GM23338 (cell line): Measurements from ENCODE around the gene PPP1CA. TPM values are rescaled to one million over a fixed set of nuclear protein-coding genes. Genes with fewer than 3 reads are reported as not detected.
A peak's percentile ranks its signal among the peaks of the same experiment; 100 is the strongest.

Source experiments
- ATAC-seq: fragments of 200-7000 bp; cut with Tn5 transposase; 3 replicates; pipeline ENCODE4 v1.9.1; 2020
- DNase-seq: peaks from one replicate; pipeline ENCODE4 v3.0.0-alpha.2; 2015; ENCODE audit warnings: low spot score
- H2AFZ ChIP-seq: fragments of 200-600 bp; sonication (generic); 2 replicates; pipeline ENCODE4 v1.8.0; 2016; ENCODE audit warnings: antibody characterized with exemption, mild to moderate bottlenecking, moderate library complexity
- H3F3A ChIP-seq: fragments of 200-600 bp; sonication (generic); replicated peaks from 2 replicates; pipeline ENCODE4 v1.8.0; 2017; ENCODE audit warnings: antibody characterized with exemption, mixed run types, low read depth
- H3K27ac ChIP-seq: fragments of 200-600 bp; sonication (generic); 2 replicates; pipeline ENCODE4 v1.6.1; 2016; ENCODE audit warnings: low read depth
- H3K27me3 ChIP-seq: fragments of 200-600 bp; sonication (generic); 2 replicates; pipeline ENCODE4 v1.8.0; 2016; ENCODE audit warnings: mild to moderate bottlenecking, mixed run types, moderate library complexity; ENCODE audit not compliant: insufficient read depth
- H3K36me3 ChIP-seq: fragments of 200-600 bp; sonication (generic); 2 replicates; pipeline ENCODE4 v1.8.0; 2016; ENCODE audit warnings: mild to moderate bottlenecking; ENCODE audit not compliant: insufficient read depth
- H3K4me1 ChIP-seq: fragments of 200-600 bp; sonication (generic); 2 replicates; pipeline ENCODE4 v1.8.0; 2016; ENCODE audit warnings: mild to moderate bottlenecking, moderate library complexity; ENCODE audit not compliant: insufficient read depth
- H3K4me2 ChIP-seq: fragments of 200-600 bp; sonication (generic); 2 replicates; pipeline ENCODE4 v1.7.1; 2017; ENCODE audit warnings: mixed run types
- H3K4me3 ChIP-seq: fragments of 200-600 bp; sonication (generic); 2 replicates; pipeline ENCODE4 v1.6.1; 2016; ENCODE audit warnings: mixed run types
- H3K79me2 ChIP-seq: fragments of 200-600 bp; sonication (generic); replicated peaks from 2 replicates; pipeline ENCODE4 v1.8.0; 2017; ENCODE audit warnings: mild to moderate bottlenecking; ENCODE audit not compliant: insufficient read depth
- H3K9me2 ChIP-seq: fragments of 200-600 bp; sonication (generic); 2 replicates; pipeline ENCODE4 v1.8.0; 2017; ENCODE audit not compliant: insufficient read depth
- H4K20me1 ChIP-seq: fragments of 200-600 bp; sonication (generic); replicated peaks from 2 replicates; pipeline ENCODE4 v1.8.0; 2017; ENCODE audit warnings: mild to moderate bottlenecking; ENCODE audit not compliant: insufficient read depth
- H3K27ac Mint-ChIP-seq: 2 replicates; pipeline ENCODE4 v1.8.0; 2020; ENCODE audit warnings: inconsistent platforms, mild to moderate bottlenecking, moderate library complexity, mixed read lengths
- H3K27me3 Mint-ChIP-seq: 3 replicates; pipeline ENCODE4 v1.8.0; 2022; ENCODE audit warnings: low read depth, mild to moderate bottlenecking, moderate library complexity, mixed read lengths, inconsistent platforms; ENCODE audit not compliant: insufficient read depth, poor library complexity
- H3K36me3 Mint-ChIP-seq: 3 replicates; pipeline ENCODE4 v1.8.0; 2021; ENCODE audit warnings: low read depth, mild to moderate bottlenecking, inconsistent platforms, moderate library complexity, mixed read lengths
- H3K4me1 Mint-ChIP-seq: 3 replicates; pipeline ENCODE4 v1.8.0; 2020; ENCODE audit warnings: mild to moderate bottlenecking, inconsistent platforms, mixed read lengths
- H3K4me3 Mint-ChIP-seq: 3 replicates; pipeline ENCODE4 v1.8.0; 2021; ENCODE audit warnings: moderate library complexity, mild to moderate bottlenecking, inconsistent platforms, mixed read lengths
- H3K9me3 Mint-ChIP-seq: 3 replicates; pipeline ENCODE4 v1.8.0; 2020; ENCODE audit warnings: moderate library complexity, mild to moderate bottlenecking, inconsistent platforms, mixed read lengths
- EZH2 ChIP-seq: fragments of 200-600 bp; sonication (generic); IDR thresholded peaks from one replicate; pipeline ENCODE4 v1.8.0; 2017; ENCODE audit warnings: antibody characterized with exemption, mild to moderate bottlenecking, low read depth; ENCODE audit not compliant: unreplicated experiment
- JUNB ChIP-seq: IDR thresholded peaks from one replicate; pipeline ENCODE4 v1.6.1; 2016; ENCODE audit warnings: antibody characterized with exemption; ENCODE audit not compliant: unreplicated experiment
- POLR2AphosphoS5 ChIP-seq: IDR thresholded peaks from 2 replicates; pipeline ENCODE4 v1.6.1; 2016; ENCODE audit warnings: antibody characterized with exemption, low read depth
- STAT1 ChIP-seq: IDR thresholded peaks from one replicate; pipeline ENCODE4 v1.6.1; 2016; ENCODE audit warnings: antibody characterized with exemption; ENCODE audit not compliant: unreplicated experiment
- ZNF331 ChIP-seq: fragments of 250-450 bp; sonication (Bioruptor Pico); IDR thresholded peaks from 2 replicates; pipeline ENCODE4 v1.5.0; 2020; ENCODE audit warnings: low read depth, mild to moderate bottlenecking, moderate library complexity
- polyA plus RNA-seq: library from polyadenylated mRNA; unstranded; fragments of >200 nt; fragmentation: Nextera tagmentation; extraction: Ambion mirVana; gene quantifications from 2 replicates; pipeline ENCODE4 v1.2.1, GENCODE V29; 2016
- total RNA-seq: library from RNA; depleted of rRNA; stranded (reverse); fragments of >200 nt; shearing (Covaris generic); gene quantifications from 2 replicates; pipeline ENCODE4 v1.2.3, GENCODE V29; 2014
- TF ChIP-seq, protein P1 (sequence below): IDR thresholded peaks from 2 replicates; pipeline ENCODE4 v1.6.1; 2016; ENCODE audit warnings: antibody characterized with exemption
- TF ChIP-seq, protein P2 (sequence below): IDR thresholded peaks from one replicate; pipeline ENCODE4 v1.6.1; 2018; ENCODE audit warnings: antibody characterized with exemption; ENCODE audit not compliant: unreplicated experiment
- TF ChIP-seq, protein P3 (sequence below), 2 experiments: fragments of 200-600 bp in 1 of 2; sonication (generic) in 1 of 2; conservative IDR thresholded peaks; 2 replicates each; pipeline versions ENCODE4 v1.5.1 to v1.6.1; 2016 to 2017; ENCODE audit warnings: antibody characterized with exemption in 2 of 2, low read depth in 2 of 2, mild to moderate bottlenecking in 2 of 2, moderate library complexity in 1 of 2

Gene PPP1CA
- total and polyA plus RNA-seq, 2 experiments from 2014 or later = 217 to 237 TPM

DNA sequence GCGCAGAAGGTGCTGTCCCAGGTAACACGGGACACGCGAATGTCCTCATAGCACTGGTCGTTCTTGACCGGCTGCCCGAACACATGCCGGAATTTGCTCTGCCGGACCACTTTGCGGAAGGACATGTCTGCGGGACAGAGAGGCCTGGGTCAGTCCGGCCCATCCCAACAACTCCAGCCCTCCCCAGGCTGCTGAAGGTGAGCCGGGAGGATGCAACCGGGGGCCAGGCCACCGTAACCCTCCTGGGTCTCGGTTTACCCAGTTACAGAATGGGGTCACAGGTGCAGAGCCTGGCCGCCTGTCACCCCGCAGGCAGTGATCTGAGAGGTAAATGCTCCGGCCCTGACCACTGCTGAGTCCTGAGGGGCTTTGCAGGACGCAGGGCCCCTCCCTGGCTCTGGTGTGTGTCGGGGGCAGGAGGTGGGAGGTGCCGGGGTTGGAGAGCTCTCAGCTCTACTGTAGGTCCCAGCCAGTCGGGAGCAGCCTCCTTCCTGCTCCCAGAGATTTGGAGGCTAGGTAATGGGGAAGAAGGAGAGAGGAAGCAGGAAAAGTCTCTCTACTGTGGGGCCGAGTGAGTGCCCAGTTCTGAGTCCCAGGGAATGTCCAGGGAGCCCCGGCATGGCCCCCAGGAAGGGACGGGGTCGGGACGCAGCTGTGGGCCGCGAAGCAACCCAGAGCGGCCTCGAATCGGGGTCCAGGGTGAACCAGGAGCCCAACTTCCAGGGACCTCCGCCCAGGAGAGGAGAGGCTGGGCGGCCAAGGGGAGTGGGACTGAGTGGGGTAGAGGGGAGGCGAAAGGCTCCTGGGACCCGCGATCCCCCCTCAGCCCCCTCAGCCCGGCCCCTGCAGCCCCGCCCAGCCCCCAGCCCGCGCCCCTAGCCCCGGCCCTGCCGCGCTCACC lies 41.1 kb upstream of the PPP1CA start:
- Mint-ChIP-seq H3K27me3 (peaks cover 21% of the 10 kb centered on the region), H3K4me1 (peaks cover 14% of the 10 kb centered on the region), H3K4me3 (peak overlapping the region; percentile 88), H3K36me3 (peaks cover 24% of the 10 kb centered on the region), H3K9me3 (no peaks in the 10 kb centered on the region), H3K27ac (peak overlapping the region; percentile 77)
- H3K27me3 ChIP-seq = no peaks in the 10 kb centered on the region
- peaks cover 8% of the 10 kb centered on the region; the same call in 1 of the 2 replicates for H3K4me1 ChIP-seq
- ATAC-seq (peak; percentile 22), DNase-seq (no peak)
- no peaks in the 10 kb centered on the region for H3K79me2 ChIP-seq
- H3F3A ChIP-seq = 0 out of 2 replicates have a peak, but pooled peaks cover 16% of the 10 kb centered on the region
- TF ChIP-seq POLR2AphosphoS5 (0 out of 2 replicates have a peak, but pooled peaks have one; percentile 4), STAT1 (no peak), JUNB (no peak), EZH2 (no peak), ZNF331 (no peak)
- TF ChIP-seq, protein P1, sequence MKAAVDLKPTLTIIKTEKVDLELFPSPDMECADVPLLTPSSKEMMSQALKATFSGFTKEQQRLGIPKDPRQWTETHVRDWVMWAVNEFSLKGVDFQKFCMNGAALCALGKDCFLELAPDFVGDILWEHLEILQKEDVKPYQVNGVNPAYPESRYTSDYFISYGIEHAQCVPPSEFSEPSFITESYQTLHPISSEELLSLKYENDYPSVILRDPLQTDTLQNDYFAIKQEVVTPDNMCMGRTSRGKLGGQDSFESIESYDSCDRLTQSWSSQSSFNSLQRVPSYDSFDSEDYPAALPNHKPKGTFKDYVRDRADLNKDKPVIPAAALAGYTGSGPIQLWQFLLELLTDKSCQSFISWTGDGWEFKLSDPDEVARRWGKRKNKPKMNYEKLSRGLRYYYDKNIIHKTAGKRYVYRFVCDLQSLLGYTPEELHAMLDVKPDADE = no peak
- TF ChIP-seq, protein P2, sequence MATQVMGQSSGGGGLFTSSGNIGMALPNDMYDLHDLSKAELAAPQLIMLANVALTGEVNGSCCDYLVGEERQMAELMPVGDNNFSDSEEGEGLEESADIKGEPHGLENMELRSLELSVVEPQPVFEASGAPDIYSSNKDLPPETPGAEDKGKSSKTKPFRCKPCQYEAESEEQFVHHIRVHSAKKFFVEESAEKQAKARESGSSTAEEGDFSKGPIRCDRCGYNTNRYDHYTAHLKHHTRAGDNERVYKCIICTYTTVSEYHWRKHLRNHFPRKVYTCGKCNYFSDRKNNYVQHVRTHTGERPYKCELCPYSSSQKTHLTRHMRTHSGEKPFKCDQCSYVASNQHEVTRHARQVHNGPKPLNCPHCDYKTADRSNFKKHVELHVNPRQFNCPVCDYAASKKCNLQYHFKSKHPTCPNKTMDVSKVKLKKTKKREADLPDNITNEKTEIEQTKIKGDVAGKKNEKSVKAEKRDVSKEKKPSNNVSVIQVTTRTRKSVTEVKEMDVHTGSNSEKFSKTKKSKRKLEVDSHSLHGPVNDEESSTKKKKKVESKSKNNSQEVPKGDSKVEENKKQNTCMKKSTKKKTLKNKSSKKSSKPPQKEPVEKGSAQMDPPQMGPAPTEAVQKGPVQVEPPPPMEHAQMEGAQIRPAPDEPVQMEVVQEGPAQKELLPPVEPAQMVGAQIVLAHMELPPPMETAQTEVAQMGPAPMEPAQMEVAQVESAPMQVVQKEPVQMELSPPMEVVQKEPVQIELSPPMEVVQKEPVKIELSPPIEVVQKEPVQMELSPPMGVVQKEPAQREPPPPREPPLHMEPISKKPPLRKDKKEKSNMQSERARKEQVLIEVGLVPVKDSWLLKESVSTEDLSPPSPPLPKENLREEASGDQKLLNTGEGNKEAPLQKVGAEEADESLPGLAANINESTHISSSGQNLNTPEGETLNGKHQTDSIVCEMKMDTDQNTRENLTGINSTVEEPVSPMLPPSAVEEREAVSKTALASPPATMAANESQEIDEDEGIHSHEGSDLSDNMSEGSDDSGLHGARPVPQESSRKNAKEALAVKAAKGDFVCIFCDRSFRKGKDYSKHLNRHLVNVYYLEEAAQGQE = no peak
- TF ChIP-seq, protein P3, sequence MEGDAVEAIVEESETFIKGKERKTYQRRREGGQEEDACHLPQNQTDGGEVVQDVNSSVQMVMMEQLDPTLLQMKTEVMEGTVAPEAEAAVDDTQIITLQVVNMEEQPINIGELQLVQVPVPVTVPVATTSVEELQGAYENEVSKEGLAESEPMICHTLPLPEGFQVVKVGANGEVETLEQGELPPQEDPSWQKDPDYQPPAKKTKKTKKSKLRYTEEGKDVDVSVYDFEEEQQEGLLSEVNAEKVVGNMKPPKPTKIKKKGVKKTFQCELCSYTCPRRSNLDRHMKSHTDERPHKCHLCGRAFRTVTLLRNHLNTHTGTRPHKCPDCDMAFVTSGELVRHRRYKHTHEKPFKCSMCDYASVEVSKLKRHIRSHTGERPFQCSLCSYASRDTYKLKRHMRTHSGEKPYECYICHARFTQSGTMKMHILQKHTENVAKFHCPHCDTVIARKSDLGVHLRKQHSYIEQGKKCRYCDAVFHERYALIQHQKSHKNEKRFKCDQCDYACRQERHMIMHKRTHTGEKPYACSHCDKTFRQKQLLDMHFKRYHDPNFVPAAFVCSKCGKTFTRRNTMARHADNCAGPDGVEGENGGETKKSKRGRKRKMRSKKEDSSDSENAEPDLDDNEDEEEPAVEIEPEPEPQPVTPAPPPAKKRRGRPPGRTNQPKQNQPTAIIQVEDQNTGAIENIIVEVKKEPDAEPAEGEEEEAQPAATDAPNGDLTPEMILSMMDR (conservative IDR thresholded peaks at IDR 0.05; ENCODE audit: low read depth in 2 of 2) = no peak
- no peaks in the 10 kb centered on the region for H3K9me2 ChIP-seq
- peak overlapping the region; percentile 97 for H3K4me2 ChIP-seq
- no peak overlapping the region for H2AFZ ChIP-seq
- 0 out of 2 replicates have a peak, but pooled peaks cover 3% of the 10 kb centered on the region for H3K36me3 ChIP-seq
- H3K4me3 ChIP-seq = peak overlapping the region; percentile 93
- H4K20me1 ChIP-seq = no peaks in the 10 kb centered on the region
- peak overlapping the region; percentile 94; the same call in 1 of the 2 replicates for H3K27ac ChIP-seq
